Hindlimb muscle (tissue), 1 donor: Measurements from ENCODE around the gene RYR1. TPM values are rescaled to one million over a fixed set of nuclear protein-coding genes. Genes with fewer than 3 reads are reported as not detected.
"Not testable (repeated sequence)": the region's sequence is repeated elsewhere in the genome, so short reads cannot be mapped to it uniquely, and the experiment has no call there.

Experiments
- DNase-seq: peaks from one replicate; pipeline ENCODE4 v3.0.0-alpha.2; 2013
- polyA plus RNA-seq: library from polyadenylated mRNA; unstranded; fragments of 120-200 nt; gene quantifications from one replicate; pipeline ENCODE4 v1.2.1, GENCODE V29; 2013; ENCODE audit not compliant: insufficient read length

The RYR1 gene
- polyA plus RNA-seq, 1 donor, result 771 TPM

- no peak for DNase-seq
Measured at GRCh38 chr19:38516802-38517201, 83.3 kb downstream of the RYR1 start.

GRCh38 chr19:38517321-38517720 is 83.8 kb downstream of the RYR1 start:
- DNase-seq, result no peak

- not testable (repeated sequence) for DNase-seq
Measured at GRCh38 chr19:38517980-38518379, 84.5 kb downstream of the RYR1 start.

GRCh38 chr19:38519168-38519567 is 85.7 kb downstream of the RYR1 start:
- DNase-seq, result no peak

GRCh38 chr19:38519988-38520387 is 86.5 kb downstream of the RYR1 start:
- no peak for DNase-seq

- DNase-seq, result no peak
Measured at GRCh38 chr19:38522915-38523314, 89.4 kb downstream of the RYR1 start.

- DNase-seq, result no peak
Measured at GRCh38 chr19:38523319-38523718, 89.8 kb downstream of the RYR1 start.

GRCh38 chr19:38524369-38524768 is 90.9 kb downstream of the RYR1 start:
- DNase-seq, result no peak

GRCh38 chr19:38524994-38525634 is 91.6 kb downstream of the RYR1 start:
- no peak for DNase-seq

- no peak for DNase-seq
Measured at GRCh38 chr19:38526430-38526829, 92.9 kb downstream of the RYR1 start.

- no peak for DNase-seq
Measured at GRCh38 chr19:38527466-38528136, 94.1 kb downstream of the RYR1 start.

GRCh38 chr19:38528213-38528755 is 94.8 kb downstream of the RYR1 start:
- no peak for DNase-seq

GRCh38 chr19:38528931-38529330 is 95.4 kb downstream of the RYR1 start:
- no peak for DNase-seq

GRCh38 chr19:38531515-38531914 is 98.0 kb downstream of the RYR1 start:
- no peak for DNase-seq

GRCh38 chr19:38532939-38533338 is 99.4 kb downstream of the RYR1 start:
- DNase-seq, result no peak

- no peak for DNase-seq
Measured at GRCh38 chr19:38534574-38534973, 101.1 kb downstream of the RYR1 start.

GRCh38 chr19:38535212-38535611 is 101.7 kb downstream of the RYR1 start:
- DNase-seq, result no peak

GRCh38 chr19:38537071-38537936 is 103.8 kb downstream of the RYR1 start:
- no peak for DNase-seq

- peak; percentile 18 for DNase-seq
Measured at GRCh38 chr19:38538386-38538785, 104.9 kb downstream of the RYR1 start.

GRCh38 chr19:38538793-38539528 is 105.5 kb downstream of the RYR1 start:
- DNase-seq, result no peak

GRCh38 chr19:38539751-38540150 is 106.3 kb downstream of the RYR1 start:
- no peak for DNase-seq

- no peak for DNase-seq
Measured at GRCh38 chr19:38542040-38542439, 108.5 kb downstream of the RYR1 start.
